ENCODE measurements around the gene NXPE2. TPM values are rescaled to one million over a fixed set of nuclear protein-coding genes. Genes with fewer than 3 reads are reported as not detected.

The NXPE2 gene
- polyA plus RNA-seq, 3 donors, result not detected

DNA sequence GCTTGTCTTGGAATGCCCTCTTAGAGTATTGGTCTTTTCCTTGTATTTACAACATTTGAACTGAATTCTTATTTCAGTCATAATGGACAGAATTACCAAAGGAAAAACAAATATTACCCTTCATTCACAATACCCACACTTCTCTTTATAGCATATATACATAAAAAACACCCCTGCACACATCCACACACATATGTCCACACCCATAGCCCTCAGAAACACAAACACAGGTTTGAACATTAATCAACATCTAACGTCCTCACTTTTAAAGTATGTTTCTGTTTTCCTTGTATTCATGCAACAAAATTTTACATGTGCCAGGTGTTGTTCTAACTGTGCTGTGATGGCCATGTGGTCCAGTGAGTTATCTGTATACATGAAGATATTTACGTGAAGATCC lies 11.6 kb upstream of the NXPE2 start:
- TF ChIP-seq, protein P1, sequence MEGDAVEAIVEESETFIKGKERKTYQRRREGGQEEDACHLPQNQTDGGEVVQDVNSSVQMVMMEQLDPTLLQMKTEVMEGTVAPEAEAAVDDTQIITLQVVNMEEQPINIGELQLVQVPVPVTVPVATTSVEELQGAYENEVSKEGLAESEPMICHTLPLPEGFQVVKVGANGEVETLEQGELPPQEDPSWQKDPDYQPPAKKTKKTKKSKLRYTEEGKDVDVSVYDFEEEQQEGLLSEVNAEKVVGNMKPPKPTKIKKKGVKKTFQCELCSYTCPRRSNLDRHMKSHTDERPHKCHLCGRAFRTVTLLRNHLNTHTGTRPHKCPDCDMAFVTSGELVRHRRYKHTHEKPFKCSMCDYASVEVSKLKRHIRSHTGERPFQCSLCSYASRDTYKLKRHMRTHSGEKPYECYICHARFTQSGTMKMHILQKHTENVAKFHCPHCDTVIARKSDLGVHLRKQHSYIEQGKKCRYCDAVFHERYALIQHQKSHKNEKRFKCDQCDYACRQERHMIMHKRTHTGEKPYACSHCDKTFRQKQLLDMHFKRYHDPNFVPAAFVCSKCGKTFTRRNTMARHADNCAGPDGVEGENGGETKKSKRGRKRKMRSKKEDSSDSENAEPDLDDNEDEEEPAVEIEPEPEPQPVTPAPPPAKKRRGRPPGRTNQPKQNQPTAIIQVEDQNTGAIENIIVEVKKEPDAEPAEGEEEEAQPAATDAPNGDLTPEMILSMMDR (IDR thresholded peaks at IDR 0.05), result no peak
- Mint-ChIP-seq H3K36me3 (no peaks in the 10 kb centered on the region), H3K4me1 (no peaks in the 10 kb centered on the region), H3K27ac (no peak overlapping the region), H3K4me3 (no peak overlapping the region), H3K27me3 (ENCODE audit: low read depth in 3 of 3) (peaks cover 0 to 2% (median 0%) of the 10 kb centered on the region in 3 donors), H3K9me3 (peaks cover 0 to 7% (median 0%) of the 10 kb centered on the region in 7 donors)
- Histone ChIP-seq H4K20me1 (ENCODE audit: insufficient read depth, low read length) (no peaks in the 10 kb centered on the region), H3K27me3 (ENCODE audit: control insufficient read depth in 2 of 2, insufficient read depth in 2 of 2, low read length in 2 of 2) (no peaks in the 10 kb centered on the region), H3K4me2 (replicated peaks; ENCODE audit: extremely low read depth, low read length, poor library complexity, severe bottlenecking) (no peak overlapping the region), H3K9ac (ENCODE audit: insufficient read depth, low read length, poor library complexity, severe bottlenecking) (no peak overlapping the region), H3K4me3 (replicated peaks in 1 of 3; ENCODE audit: low read depth in 2 of 3, low read length in 3 of 3) (no peak overlapping the region), H3K36me3 (replicated peaks in 1 of 2; ENCODE audit: control insufficient read depth in 1 of 2, insufficient read depth in 2 of 2, low read length in 2 of 2) (no peaks in the 10 kb centered on the region), H3K27ac (ENCODE audit: low read depth in 1 of 2, low read length in 2 of 2) (no peak overlapping the region), H3K9me3 (replicated peaks in 1 of 2; ENCODE audit: control insufficient read depth in 1 of 2, insufficient read depth in 1 of 2, low read length in 2 of 2) (peaks cover 0 to 6% of the 10 kb centered on the region in 2 donors), H3K79me2 (ENCODE audit: insufficient read depth, low read length) (no peaks in the 10 kb centered on the region), H2AFZ (ENCODE audit: insufficient read depth, low read depth, low read length, poor library complexity, severe bottlenecking) (no peak overlapping the region), H3K4me1 (ENCODE audit: control insufficient read depth in 1 of 2, insufficient read depth in 2 of 2, low read length in 2 of 2) (no peaks in the 10 kb centered on the region)
- no peak for DNase-seq
- intact Hi-C loops (cut with micrococcal nuclease), result no loop called here
- no CpG with 5 or more reads among the region's 2 CpGs for WGBS (ENCODE audit: insufficient coverage)

- Mint-ChIP-seq H3K4me1 (no peaks in the 10 kb centered on the region), H3K27me3 (ENCODE audit: low read depth in 3 of 3) (peaks cover 0 to 2% (median 0%) of the 10 kb centered on the region in 3 donors), H3K36me3 (no peaks in the 10 kb centered on the region), H3K27ac (no peak overlapping the region), H3K4me3 (no peak overlapping the region), H3K9me3 (peaks cover 0 to 7% (median 2%) of the 10 kb centered on the region in 7 donors)
- Histone ChIP-seq H3K4me2 (replicated peaks; ENCODE audit: extremely low read depth, low read length, poor library complexity, severe bottlenecking) (no peak overlapping the region), H3K27me3 (ENCODE audit: control insufficient read depth in 2 of 2, insufficient read depth in 2 of 2, low read length in 2 of 2) (no peaks in the 10 kb centered on the region), H2AFZ (ENCODE audit: insufficient read depth, low read depth, low read length, poor library complexity, severe bottlenecking) (no peak overlapping the region), H4K20me1 (ENCODE audit: insufficient read depth, low read length) (no peaks in the 10 kb centered on the region), H3K79me2 (ENCODE audit: insufficient read depth, low read length) (no peaks in the 10 kb centered on the region), H3K9ac (ENCODE audit: insufficient read depth, low read length, poor library complexity, severe bottlenecking) (no peak overlapping the region), H3K36me3 (replicated peaks in 1 of 2; ENCODE audit: control insufficient read depth in 1 of 2, insufficient read depth in 2 of 2, low read length in 2 of 2) (no peaks in the 10 kb centered on the region), H3K9me3 (replicated peaks in 1 of 2; ENCODE audit: control insufficient read depth in 1 of 2, insufficient read depth in 1 of 2, low read length in 2 of 2) (peaks cover 0 to 1% of the 10 kb centered on the region in 2 donors), H3K4me1 (ENCODE audit: control insufficient read depth in 1 of 2, insufficient read depth in 2 of 2, low read length in 2 of 2) (no peaks in the 10 kb centered on the region), H3K27ac (ENCODE audit: low read depth in 1 of 2, low read length in 2 of 2) (no peak overlapping the region), H3K4me3 (replicated peaks in 1 of 3; ENCODE audit: low read depth in 2 of 3, low read length in 3 of 3) (no peak overlapping the region)
- TF ChIP-seq, protein P1 (IDR thresholded peaks at IDR 0.05), result no peak
- intact Hi-C loops (cut with micrococcal nuclease), result no loop called here
- DNase-seq, result no peak
Measured at GRCh38 chr11:114668109-114668508, 10.2 kb upstream of the NXPE2 start.
